Stimulated activated CD4-positive, alpha-beta T cell treated with anti-CD3 and anti-CD28 coated beads, Interleukin-15, amount 100 ng/mL, for 48 hours (primary cell): ENCODE measurements around the gene CSDE1.

ENCODE experiments used
- DNase-seq, 2 donors: peaks; one replicate each; pipeline ENCODE4 v3.0.0-alpha.2; 2020; ENCODE audit warnings: low read depth in 2 of 2

The CSDE1 gene

GRCh38 chr1:114749835-114750234 lies 7.9 kb downstream of the CSDE1 start:
- DNase-seq = no peak

- no peak for DNase-seq
Measured at GRCh38 chr1:114746450-114747121, 11.2 kb downstream of the CSDE1 start.

DNA sequence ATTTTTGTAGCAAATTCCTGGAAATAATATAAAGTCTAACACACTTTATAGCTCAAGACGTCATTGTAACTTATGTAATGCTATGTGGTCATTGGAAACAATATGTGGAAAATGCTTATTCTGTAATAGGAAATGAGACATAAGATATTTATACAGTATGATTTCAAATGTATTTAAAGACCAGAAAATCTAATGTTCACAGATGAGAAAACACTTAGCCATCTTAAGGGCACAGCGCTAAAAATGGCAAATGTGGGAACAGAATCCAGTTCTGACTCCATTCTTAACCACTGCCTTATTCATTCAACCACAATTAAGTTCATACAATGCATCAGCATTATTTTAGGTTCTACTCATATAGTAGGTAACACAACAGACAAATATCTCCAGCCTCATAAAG lies 12.5 kb downstream of the CSDE1 start:
- no peak for DNase-seq

GRCh38 chr1:114741963-114742746 lies 15.6 kb downstream of the CSDE1 start:
- no peak for DNase-seq

DNA sequence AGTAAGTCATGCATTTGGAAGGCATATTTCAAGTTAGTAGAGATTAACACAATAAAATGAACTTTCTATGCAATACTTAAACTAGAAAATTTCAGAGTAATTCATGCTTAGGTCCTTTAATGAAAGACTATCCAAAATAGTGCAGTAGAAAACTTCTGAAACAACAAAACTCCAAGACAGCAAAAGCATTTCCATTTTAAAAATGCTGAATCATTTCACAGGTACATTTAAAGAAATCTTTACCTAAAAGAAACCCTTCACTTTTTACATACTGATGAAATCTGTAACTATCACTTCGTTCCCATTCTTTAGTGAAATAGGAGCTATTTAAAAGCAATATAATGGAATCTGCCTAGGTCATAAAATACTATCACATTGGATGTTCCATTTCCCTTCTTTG lies 17.5 kb downstream of the CSDE1 start:
- DNase-seq = no peak

DNA sequence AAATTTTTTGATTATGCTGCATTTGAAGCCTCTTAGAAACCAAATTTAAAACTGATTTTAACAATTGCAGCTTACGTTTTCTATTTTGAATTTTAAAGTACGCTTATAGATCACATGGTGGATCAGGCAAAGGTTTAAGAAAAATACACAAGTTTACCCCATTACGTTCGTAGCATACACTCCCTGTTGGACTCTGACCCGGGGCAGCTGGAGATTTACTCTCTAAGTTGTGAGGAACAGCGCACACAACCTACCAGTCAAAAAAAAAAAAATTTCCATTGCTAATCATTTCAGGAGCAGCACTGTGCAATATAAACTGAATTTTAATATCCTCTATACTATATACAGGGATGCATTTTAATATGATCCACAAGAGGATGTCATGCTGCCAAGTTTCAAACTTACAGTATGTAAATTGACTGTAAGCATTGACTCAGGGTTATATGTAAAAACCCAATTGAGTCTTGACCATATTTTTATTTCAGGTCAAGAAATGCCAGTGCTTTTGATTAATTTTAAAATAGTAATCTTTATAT lies 20.4 kb downstream of the CSDE1 start:
- DNase-seq = no peak

DNA sequence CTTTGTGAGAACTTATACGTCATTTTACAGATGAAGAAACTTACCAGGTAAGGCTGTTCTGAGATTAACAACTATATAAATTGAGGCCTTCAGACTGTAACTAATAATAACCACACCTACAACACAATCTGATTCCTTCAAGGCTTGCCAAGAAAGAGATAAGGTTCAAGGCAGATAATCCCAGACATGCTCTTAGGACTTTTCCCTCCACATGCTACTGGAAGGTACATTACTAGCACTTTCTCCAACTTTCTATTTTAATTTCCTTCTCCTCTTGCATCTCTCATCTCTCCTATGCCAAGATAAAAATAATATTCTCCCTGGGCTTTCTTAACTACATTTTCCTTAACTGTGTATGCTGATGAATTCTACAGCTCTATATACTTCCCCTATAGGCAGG lies 22.3 kb downstream of the CSDE1 start:
- DNase-seq = no peak

DNA sequence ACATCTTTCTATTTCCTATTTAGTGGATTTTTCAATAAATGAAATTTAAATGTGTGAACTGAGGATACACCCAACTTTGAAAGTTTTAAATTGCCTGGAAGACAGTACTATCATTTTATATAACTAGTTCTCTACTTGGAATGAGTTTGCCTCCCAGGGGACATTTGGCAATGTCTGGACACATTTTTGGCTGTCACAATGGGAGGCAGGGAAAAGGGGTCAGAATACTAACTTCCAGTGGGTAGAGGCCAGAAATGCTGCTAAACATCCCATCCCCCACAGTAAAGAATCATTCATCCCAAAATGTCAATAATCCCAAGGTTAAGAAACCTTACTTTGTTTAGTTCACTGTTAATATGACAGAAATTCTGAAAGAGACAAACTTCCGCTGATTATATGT lies 28.0 kb downstream of the CSDE1 start:
- DNase-seq = no peak

GRCh38 chr1:114728553-114728952 lies 29.2 kb downstream of the CSDE1 start:
- no peak for DNase-seq

DNA sequence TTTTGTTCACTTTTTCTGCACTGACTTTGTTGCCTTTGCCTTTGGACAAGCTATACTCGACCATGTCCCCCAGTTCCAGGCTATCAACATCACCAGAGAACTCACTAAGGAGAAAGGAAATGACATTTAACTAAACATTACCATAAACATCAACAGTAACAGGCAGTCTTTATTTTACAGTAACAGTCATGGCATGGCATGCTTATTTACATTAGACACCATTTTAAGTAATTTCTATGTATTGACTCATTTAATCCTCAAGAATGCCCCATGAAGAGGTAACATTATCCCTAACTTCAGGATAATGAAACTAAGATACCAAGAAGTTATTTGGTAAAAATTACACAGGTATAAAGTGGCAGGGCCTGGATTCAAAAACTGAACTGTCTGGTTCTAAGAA lies 32.6 kb downstream of the CSDE1 start:
- DNase-seq = no peak

DNA sequence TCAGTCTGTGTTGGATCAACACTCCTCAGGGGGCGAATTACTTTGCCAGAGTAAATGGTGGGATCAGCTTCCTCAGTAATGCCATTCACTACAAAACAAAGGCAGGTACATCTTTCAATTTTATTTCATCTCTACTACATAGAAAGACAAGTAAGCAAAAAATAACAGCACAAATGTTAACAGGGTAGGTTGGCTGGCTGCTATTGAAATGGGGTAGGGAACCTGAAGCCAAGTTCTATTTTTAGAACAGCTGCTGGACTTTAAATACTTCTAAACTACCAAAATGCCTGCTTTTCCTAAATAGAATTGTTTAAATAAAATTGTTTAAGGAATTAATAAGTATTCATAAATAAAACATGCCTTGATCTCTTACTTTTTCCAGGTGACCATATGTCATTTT lies 33.9 kb downstream of the CSDE1 start:
- DNase-seq = no peak

GRCh38 chr1:114723457-114723856 lies 34.3 kb downstream of the CSDE1 start:
- DNase-seq = no peak

- no peak for DNase-seq
Measured at GRCh38 chr1:114720492-114720891, 37.3 kb downstream of the CSDE1 start.

GRCh38 chr1:114719424-114719787 lies 38.4 kb downstream of the CSDE1 start:
- DNase-seq = no peak

GRCh38 chr1:114718661-114719423 lies 38.9 kb downstream of the CSDE1 start:
- DNase-seq = peak in 1 of 2 donors; percentile 11

- peak; percentile 89 to 94 for DNase-seq
Measured at GRCh38 chr1:114716304-114717170, 41.2 kb downstream of the CSDE1 start, which contains the start of gene NRAS. Gene NRAS, minus strand, starts transcription at chr1:114716771. Its CDS starts 611 bp downstream, at chr1:114716160.

GRCh38 chr1:114715952-114716303 lies 41.9 kb downstream of the CSDE1 start:
- DNase-seq = no peak

GRCh38 chr1:114712977-114713376 lies 44.8 kb downstream of the CSDE1 start:
- no peak for DNase-seq

- DNase-seq = no peak
Measured at GRCh38 chr1:114710360-114710759, 47.4 kb downstream of the CSDE1 start.

- no peak for DNase-seq
Measured at GRCh38 chr1:114707604-114708003, 50.2 kb downstream of the CSDE1 start.

GRCh38 chr1:114703242-114703641 lies 54.5 kb downstream of the CSDE1 start:
- no peak for DNase-seq
